Measurements from ENCODE around the gene ABHD12B. TPM values are rescaled to one million over a fixed set of nuclear protein-coding genes. Genes with fewer than 3 reads are reported as not detected.

The ABHD12B gene
- polyA plus RNA-seq, 1 experiment, result not detected

- Histone ChIP-seq H3K27me3 (ENCODE audit: control insufficient read depth, insufficient read depth, low read length) (no peaks in the 10 kb centered on the region), H3K4me3 (ENCODE audit: low read depth, low read length) (peak overlapping the region; percentile 76), H3K36me3 (ENCODE audit: control insufficient read depth, insufficient read depth, low read length) (no peaks in the 10 kb centered on the region; the same call in 1 of the 2 replicates)
- no peak for TF ChIP-seq CTCF (IDR thresholded peaks at IDR 0.05; ENCODE audit: insufficient read depth, low read depth, low read length)
- ChIA-PET POLR2A (interaction anchor here (0.6 kb wide), 2 partner anchors 65 to 270 kb away, joined by 3 to 4 read pairs; partner anchors contain the start of gene ATL1), CTCF (interaction anchor here (1.0 to 2.9 kb wide), 5 partner anchors 11 to 231 kb away, joined by 3 to 9 read pairs (median 4); no protein-coding TSS in a partner anchor)
- no peak for DNase-seq (ENCODE audit: low read depth)
These were observed 41.6 kb upstream of the ABHD12B start for GRCh38 chr14:50830044-50830931.

GRCh38 chr14:50830932-50831725 is 40.7 kb upstream of the ABHD12B start, which contains the start of gene NIN:
NIN (minus strand) TSS chr14:50831162; CDS start chr14:50822056, 9,106 bp downstream.
- H3K4me3 ChIP-seq (ENCODE audit: low read depth, low read length), result peak within 1 kb of the TSS; percentile 76
- no peaks in the 10 kb centered on the region; the same call in 1 of the 2 replicates for H3K36me3 ChIP-seq (ENCODE audit: control insufficient read depth, insufficient read depth, low read length)
- POLR2A ChIA-PET, result interaction anchor here (0.6 kb wide), 2 partner anchors 64 to 271 kb away, joined by 3 to 4 read pairs; partner anchors contain the start of gene ATL1
- H3K27me3 ChIP-seq (ENCODE audit: control insufficient read depth, insufficient read depth, low read length), result no peaks in the 10 kb centered on the region
- no peak for TF ChIP-seq CTCF (IDR thresholded peaks at IDR 0.05; ENCODE audit: insufficient read depth, low read depth, low read length)
- CTCF ChIA-PET, result interaction anchor here (2.9 kb wide), 1 partner anchor 54 kb away, joined by 9 read pairs; no protein-coding TSS in a partner anchor
- no peak for DNase-seq (ENCODE audit: low read depth)

GRCh38 chr14:50831726-50832168 is 40.1 kb upstream of the ABHD12B start:
- Histone ChIP-seq H3K4me3 (ENCODE audit: low read depth, low read length) (peak overlapping the region; percentile 76), H3K36me3 (ENCODE audit: control insufficient read depth, insufficient read depth, low read length) (no peaks in the 10 kb centered on the region; the same call in 1 of the 2 replicates), H3K27me3 (ENCODE audit: control insufficient read depth, insufficient read depth, low read length) (no peaks in the 10 kb centered on the region)
- TF ChIP-seq CTCF (IDR thresholded peaks at IDR 0.05; ENCODE audit: insufficient read depth, low read depth, low read length), result no peak
- ChIA-PET POLR2A (no interaction called here), CTCF (interaction anchor here (2.9 kb wide), 1 partner anchor 54 kb away, joined by 9 read pairs; no protein-coding TSS in a partner anchor)
- DNase-seq (ENCODE audit: low read depth), result no peak

- no peak for TF ChIP-seq CTCF (IDR thresholded peaks at IDR 0.05; ENCODE audit: insufficient read depth, low read depth, low read length)
- ChIA-PET CTCF (no interaction called here), POLR2A (no interaction called here)
- Histone ChIP-seq H3K27me3 (ENCODE audit: control insufficient read depth, insufficient read depth, low read length) (no peaks in the 10 kb centered on the region), H3K36me3 (ENCODE audit: control insufficient read depth, insufficient read depth, low read length) (no peaks in the 10 kb centered on the region; the same call in 1 of the 2 replicates), H3K4me3 (ENCODE audit: low read depth, low read length) (no peak overlapping the region)
- DNase-seq (ENCODE audit: low read depth), result no peak
These were observed 38.8 kb upstream of the ABHD12B start for GRCh38 chr14:50832935-50833630.

All from BJ (cell line).